ENCODE data around the gene RBP2. TPM values are rescaled to one million over a fixed set of nuclear protein-coding genes. Genes with fewer than 3 reads are reported as not detected.

RBP2 gene
- total and polyA plus RNA-seq, 2 donors from 2014 or later, result 13.5 TPM; not detected in 1

- H3K9me3 ChIP-seq (ENCODE audit: control insufficient read depth in 2 of 3, insufficient read depth in 1 of 3, low read length in 3 of 3), result no peaks in the 10 kb centered on the region
- intact Hi-C loops (cut with DNase I), result no loop called here
- H3K36me3 ChIP-seq (ENCODE audit: control insufficient read depth in 2 of 3, insufficient read depth in 3 of 3, low read length in 3 of 3), result no peaks in the 10 kb centered on the region
- no peaks in the 10 kb centered on the region for H3K4me1 ChIP-seq (ENCODE audit: control insufficient read depth in 2 of 3, insufficient read depth in 2 of 3, low read depth in 1 of 3, low read length in 3 of 3)
- no peak overlapping the region for H3K4me3 ChIP-seq (ENCODE audit: low read length in 3 of 3)
- no peak overlapping the region for H3K27ac ChIP-seq (ENCODE audit: low read depth in 2 of 2, low read length in 2 of 2)
- DNase-seq, result no peak
- no peak overlapping the region for H3K9ac ChIP-seq (ENCODE audit: low read length in 3 of 3)
- no peaks in the 10 kb centered on the region for H3K27me3 ChIP-seq (ENCODE audit: control insufficient read depth, insufficient read depth, low read length)
- TF ChIP-seq CTCF (IDR thresholded peaks at IDR 0.05; ENCODE audit: borderline replicate concordance, extremely low read depth, insufficient read depth), result no peak
- FAIRE-seq, result no peak
These were observed 30.4 kb upstream of the RBP2 start for GRCh38 chr3:139506766-139507165.

DNA sequence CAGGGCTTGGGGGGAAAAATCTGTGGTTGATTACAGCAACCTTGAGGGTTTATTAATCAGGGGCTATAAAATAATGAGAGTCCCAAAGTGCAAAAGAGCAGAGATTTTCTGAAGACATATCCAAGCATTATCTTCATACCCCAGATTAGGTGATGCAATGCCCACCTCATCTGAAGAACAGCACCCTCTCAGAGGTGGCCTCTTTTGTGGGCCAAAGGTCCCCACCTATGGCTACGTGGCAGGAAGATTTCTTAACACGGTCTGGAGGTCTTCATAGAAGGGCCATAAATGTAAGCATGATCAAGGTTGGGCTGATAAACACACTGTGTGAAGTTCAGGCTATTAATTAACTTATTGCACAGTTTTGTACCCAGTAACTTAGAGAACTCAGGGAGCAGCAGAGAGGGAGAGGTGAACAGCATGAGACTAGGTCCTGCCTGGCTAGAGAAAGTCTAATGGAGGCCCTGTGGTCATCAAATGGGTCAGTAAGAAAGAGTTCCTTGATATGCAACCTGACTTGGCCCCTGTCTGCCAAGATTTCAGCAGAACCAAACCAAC is 29.6 kb upstream of the RBP2 start:
- Histone ChIP-seq H3K9ac (ENCODE audit: low read length in 3 of 3) (no peak overlapping the region), H3K27me3 (ENCODE audit: control insufficient read depth, insufficient read depth, low read length) (no peaks in the 10 kb centered on the region), H3K36me3 (ENCODE audit: control insufficient read depth in 2 of 3, insufficient read depth in 3 of 3, low read length in 3 of 3) (no peaks in the 10 kb centered on the region), H3K4me1 (ENCODE audit: control insufficient read depth in 2 of 3, insufficient read depth in 2 of 3, low read depth in 1 of 3, low read length in 3 of 3) (no peaks in the 10 kb centered on the region), H3K27ac (ENCODE audit: low read depth in 2 of 2, low read length in 2 of 2) (no peak overlapping the region), H3K9me3 (ENCODE audit: control insufficient read depth in 2 of 3, insufficient read depth in 1 of 3, low read length in 3 of 3) (no peaks in the 10 kb centered on the region), H3K4me3 (ENCODE audit: low read length in 3 of 3) (no peak overlapping the region)
- FAIRE-seq (no peak), DNase-seq (no peak)
- intact Hi-C loops (cut with DNase I), result no loop called here
- no peak for TF ChIP-seq CTCF (IDR thresholded peaks at IDR 0.05; ENCODE audit: borderline replicate concordance, extremely low read depth, insufficient read depth)

- H3K9me3 ChIP-seq (ENCODE audit: control insufficient read depth in 2 of 3, insufficient read depth in 1 of 3, low read length in 3 of 3), result no peaks in the 10 kb centered on the region
- no peak for DNase-seq
These were observed 23.2 kb upstream of the RBP2 start for GRCh38 chr3:139499536-139499935.

More at GRCh38 chr3:139499536-139499935, 23.2 kb upstream of the RBP2 start:
- H3K27ac ChIP-seq (ENCODE audit: low read depth in 2 of 2, low read length in 2 of 2), result no peak overlapping the region
- no peak overlapping the region for H3K9ac ChIP-seq (ENCODE audit: low read length in 3 of 3)
- TF ChIP-seq CTCF (IDR thresholded peaks at IDR 0.05; ENCODE audit: borderline replicate concordance, extremely low read depth, insufficient read depth), result no peak
- H3K36me3 ChIP-seq (ENCODE audit: control insufficient read depth in 2 of 3, insufficient read depth in 3 of 3, low read length in 3 of 3), result no peaks in the 10 kb centered on the region
- no peak overlapping the region for H3K4me3 ChIP-seq (ENCODE audit: low read length in 3 of 3)
- H3K27me3 ChIP-seq (ENCODE audit: control insufficient read depth, insufficient read depth, low read length), result no peaks in the 10 kb centered on the region
- no peak for FAIRE-seq
- no peaks in the 10 kb centered on the region for H3K4me1 ChIP-seq (ENCODE audit: control insufficient read depth in 2 of 3, insufficient read depth in 2 of 3, low read depth in 1 of 3, low read length in 3 of 3)
- intact Hi-C loops (cut with DNase I), result no loop called here

Data from kidney (tissue), 14 donors.